Ovary (tissue), 9 donors: ENCODE results near the gene SHB. TPM values are rescaled to one million over a fixed set of nuclear protein-coding genes. Genes with fewer than 3 reads are reported as not detected.

ENCODE experiments used
- DNase-seq, 5 donors: peaks; one replicate each; pipeline ENCODE4 v3.0.0-alpha.2; 2019 to 2020
- H3K27ac ChIP-seq, 2 donors: fragments of 200-600 bp; one replicate each; pipeline versions ENCODE4 v1.5.1 to v1.8.0; 2019 to 2022
- H3K27me3 ChIP-seq: fragments of 200-600 bp; one replicate; pipeline ENCODE4 v1.8.0; 2022
- H3K36me3 ChIP-seq: fragments of 200-600 bp; sonication (generic); one replicate; pipeline ENCODE4 v1.5.1; 2019
- H3K4me1 ChIP-seq: one replicate; pipeline ENCODE4 v1.8.1; 2013; ENCODE audit warnings: mild to moderate bottlenecking, moderate library complexity; ENCODE audit not compliant: insufficient read depth
- H3K4me3 ChIP-seq: fragments of 200-600 bp; sonication (generic); one replicate; pipeline ENCODE4 v1.5.1; 2017
- H3K9me3 ChIP-seq, 2 donors: fragments of 200-600 bp in 1 of 2; sonication (generic) in 1 of 2; one replicate each; pipeline versions ENCODE4 v1.5.1 to v1.8.1; 2013 to 2019; ENCODE audit warnings: mild to moderate bottlenecking in 1 of 2, moderate library complexity in 1 of 2
- CTCF ChIP-seq, 3 donors: fragments of 450-650 bp in 2 of 3; fragments of 200-600 bp in 1 of 3; IDR thresholded peaks; one replicate each; pipeline versions ENCODE4 v1.5.1 to v1.8.0; 2016 to 2022; ENCODE audit warnings: antibody characterized with exemption in 3 of 3, mild to moderate bottlenecking in 1 of 3
- EP300 ChIP-seq: sonication (generic); formaldehyde crosslinking; IDR thresholded peaks from one replicate; pipeline ENCODE4 v1.6.1; 2017; ENCODE audit warnings: antibody characterized with exemption
- POLR2A ChIP-seq: fragments of 450-650 bp; IDR thresholded peaks from one replicate; pipeline ENCODE4 v1.6.1; 2017; ENCODE audit warnings: antibody characterized with exemption, mild to moderate bottlenecking, moderate library complexity
- WGBS, 3 donors: extraction: QIAGEN DNeasy Blood & Tissue Kit in 1 of 3; methylation state at CpG; one replicate each; pipeline versions ENCODE4 v1.1.5 to v1.1.7; 2013 to 2017; 5-methylcytosine and 5-hydroxymethylcytosine counted together
- intact Hi-C, 4 donors: fragments of 100-400 bp; cut with DNase I; formaldehyde crosslinking; loops; one replicate each; pipeline versions ENCODE4 v1.11.0 to v1.15.1; 2022 to 2023
- polyA plus RNA-seq, 2 donors: library from polyadenylated mRNA; stranded (reverse); fragments of 200-250 nt in 1 of 2; fragments of 350-450 nt in 1 of 2; fragmentation: Illumina TruSeq in 1 of 2; extraction: RNeasy Lipid Tissue Mini Kit (QIAGEN cat#74804) in 1 of 2; gene quantifications; one replicate each; pipeline ENCODE4 v1.2.3, GENCODE V29; 2013 to 2014
- total RNA-seq, 7 donors: library from RNA; depleted of rRNA in 2 of 7; stranded (reverse); fragments of >200 nt in 2 of 7; fragmentation: NEBNext Ultra II Directional in 3 of 7; extraction: Animal tissue kit (Norgen Biotek cat#: 25700) in 3 of 7; gene quantifications; one replicate each; pipeline versions ENCODE4 v1.1.0 to v1.2.4, GENCODE V29; 2016 to 2023
- donor health status: DM: no; HTN: no; CAD: no; lungs with moderate emphysema.
- donor health status: DM: no; HTN: no; CAD: no.
- donor health status: Bipolar disorder and iron deficiency.
- donor health status: DM: yes; HTN: yes; CAD: no.
- donor health status: DM: no; HTN: no; CAD: no.
- donor health status: DM: yes; HTN: yes; CAD: no.

The SHB gene
- total and polyA plus RNA-seq, 9 donors, result 3.5 to 23.8 (median 9.0) TPM

- 91 to 98% (median 94%) methylated on average over 5 of the region's 5 CpGs for WGBS, 3 donors
- no peaks in the 10 kb centered on the region for H3K36me3 ChIP-seq
- H3K9me3 ChIP-seq, result no peaks in the 10 kb centered on the region
- no peak overlapping the region for H3K27ac ChIP-seq
- TF ChIP-seq POLR2A (no peak), EP300 (no peak)
- no peak for DNase-seq
- intact Hi-C loops, result no loop called here
- no peaks in the 10 kb centered on the region for H3K27me3 ChIP-seq
- peaks cover 3% of the 10 kb centered on the region for H3K4me1 ChIP-seq
- H3K4me3 ChIP-seq, result no peak overlapping the region
Observed at GRCh38 chr9:37995961-37996818, 72.8 kb downstream of the SHB start.

GRCh38 chr9:37995348-37995737 lies 73.7 kb downstream of the SHB start:
- Histone ChIP-seq H3K9me3 (no peaks in the 10 kb centered on the region), H3K4me3 (no peak overlapping the region), H3K4me1 (peaks cover 3% of the 10 kb centered on the region), H3K36me3 (no peaks in the 10 kb centered on the region), H3K27me3 (no peaks in the 10 kb centered on the region), H3K27ac (no peak overlapping the region)
- 72 to 75% (median 72%) methylated on average over 6 of the region's 6 CpGs for WGBS, 3 donors
- intact Hi-C loops, result no loop called here
- no peak for DNase-seq
- no peak for TF ChIP-seq POLR2A
- TF ChIP-seq EP300, result no peak
- no peak for TF ChIP-seq CTCF (IDR thresholded peaks at IDR 0.05)

- no peaks in the 10 kb centered on the region for H3K27me3 ChIP-seq
- no peak overlapping the region for H3K27ac ChIP-seq
- no peaks in the 10 kb centered on the region for H3K9me3 ChIP-seq
- intact Hi-C loops, result no loop called here
- peak in 1 of 5 donors; percentile 28 for DNase-seq
- peaks cover 3% of the 10 kb centered on the region for H3K4me1 ChIP-seq
- no peak overlapping the region for H3K4me3 ChIP-seq
- no peak for TF ChIP-seq POLR2A
- no peak for TF ChIP-seq CTCF (IDR thresholded peaks at IDR 0.05)
- TF ChIP-seq EP300, result no peak
- WGBS, 3 donors, result 48 to 59% (median 54%) methylated on average over 15 of the region's 15 CpGs
- H3K36me3 ChIP-seq, result no peaks in the 10 kb centered on the region
Observed at GRCh38 chr9:37994639-37995347, 74.2 kb downstream of the SHB start.

- peaks cover 3% of the 10 kb centered on the region for H3K4me1 ChIP-seq
- H3K27me3 ChIP-seq, result no peaks in the 10 kb centered on the region
- no peaks in the 10 kb centered on the region for H3K36me3 ChIP-seq
- DNase-seq, result no peak
- intact Hi-C loops, result no loop called here
- TF ChIP-seq CTCF (IDR thresholded peaks at IDR 0.05) (no peak), POLR2A (no peak), EP300 (no peak)
- no peak overlapping the region for H3K4me3 ChIP-seq
- WGBS, 3 donors, result 82 to 89% (median 85%) methylated on average over 8 of the region's 8 CpGs
- no peak overlapping the region for H3K27ac ChIP-seq
- H3K9me3 ChIP-seq, result no peaks in the 10 kb centered on the region
Observed at GRCh38 chr9:37992924-37993349, 76.1 kb downstream of the SHB start.
